GM21381 (cell line): ENCODE data around the gene DIPK1B.
"Not testable (repeated sequence)": the region's sequence is repeated elsewhere in the genome, so short reads cannot be mapped to it uniquely, and the experiment has no call there.

ENCODE experiments used
- ATAC-seq: cut with Tn5 transposase; IDR thresholded peaks from one replicate; pipeline ENCODE4 v1.9.1; 2021; ENCODE audit warnings: mild to moderate bottlenecking, moderate library complexity; ENCODE audit not compliant: unreplicated experiment

The DIPK1B gene

GRCh38 chr9:136697821-136698526 is 14.4 kb upstream of the DIPK1B start:
- ATAC-seq, result no peak

GRCh38 chr9:136698635-136699246 is 13.6 kb upstream of the DIPK1B start:
- no peak for ATAC-seq

- ATAC-seq, result no peak
Measured at GRCh38 chr9:136700304-136700703, 12.1 kb upstream of the DIPK1B start.

- no peak for ATAC-seq
Measured at GRCh38 chr9:136700959-136701667, 11.3 kb upstream of the DIPK1B start.

- ATAC-seq, result no peak
Measured at GRCh38 chr9:136701668-136702053, 10.7 kb upstream of the DIPK1B start.

GRCh38 chr9:136703276-136703860 is 9.0 kb upstream of the DIPK1B start:
- ATAC-seq, result no peak

- not testable (repeated sequence) for ATAC-seq
Measured at GRCh38 chr9:136704741-136705140, 7.6 kb upstream of the DIPK1B start.

GRCh38 chr9:136705564-136705963 is 6.8 kb upstream of the DIPK1B start:
- ATAC-seq, result no peak

- ATAC-seq, result no peak
Measured at GRCh38 chr9:136707011-136707410, 5.4 kb upstream of the DIPK1B start.

GRCh38 chr9:136707849-136708517 is 4.4 kb upstream of the DIPK1B start:
- ATAC-seq, result no peak

- ATAC-seq, result no peak
Measured at GRCh38 chr9:136709454-136710109, 2.8 kb upstream of the DIPK1B start.

GRCh38 chr9:136710543-136710942 is 1.8 kb upstream of the DIPK1B start:
- no peak for ATAC-seq

GRCh38 chr9:136711219-136711648 is 1.1 kb upstream of the DIPK1B start:
- not testable (repeated sequence) for ATAC-seq

- no peak for ATAC-seq
Measured at GRCh38 chr9:136712690-136713544, 545 bp downstream of the DIPK1B start.

GRCh38 chr9:136713550-136713949 is 1.2 kb downstream of the DIPK1B start:
- ATAC-seq, result no peak

- no peak for ATAC-seq
Measured at GRCh38 chr9:136714096-136714892, 1.9 kb downstream of the DIPK1B start.

- no peak for ATAC-seq
Measured at GRCh38 chr9:136714893-136715274, 2.5 kb downstream of the DIPK1B start.

- no peak for ATAC-seq
Measured at GRCh38 chr9:136717399-136717798, 5.0 kb downstream of the DIPK1B start.
